HFFc6 (cell line): ENCODE data around the gene RETSAT. TPM values are rescaled to one million over a fixed set of nuclear protein-coding genes. Genes with fewer than 3 reads are reported as not detected.
"Not testable (repeated sequence)": the region's sequence is repeated elsewhere in the genome, so short reads cannot be mapped to it uniquely, and the experiment has no call there.

Experiments used
- DNase-seq: peaks from one replicate; pipeline ENCODE4 v3.0.0-alpha.2; 2018
- H3K27ac Mint-ChIP-seq: 2 replicates; pipeline ENCODE4 v1.8.0; 2020; ENCODE audit warnings: mild to moderate bottlenecking, mixed read lengths
- H3K27me3 Mint-ChIP-seq: 2 replicates; pipeline ENCODE4 v1.8.0; 2021; ENCODE audit warnings: mild to moderate bottlenecking, moderate library complexity, mixed read lengths; ENCODE audit not compliant: insufficient read depth
- H3K36me3 Mint-ChIP-seq: 2 replicates; pipeline ENCODE4 v1.8.0; 2021; ENCODE audit warnings: low read depth, mixed read lengths
- H3K4me1 Mint-ChIP-seq: 2 replicates; pipeline ENCODE4 v1.8.0; 2020; ENCODE audit warnings: low read depth, mixed read lengths
- H3K4me3 Mint-ChIP-seq: 2 replicates; pipeline ENCODE4 v1.8.0; 2020; ENCODE audit warnings: mild to moderate bottlenecking, moderate library complexity, mixed read lengths
- H3K9me3 Mint-ChIP-seq: 2 replicates; pipeline ENCODE4 v1.8.0; 2020; ENCODE audit warnings: mild to moderate bottlenecking, mixed read lengths
- total RNA-seq, 6 experiments: library from RNA; stranded (reverse); fragmentation: NEBNext Ultra II Directional; extraction: Animal tissue kit (Norgen Biotek cat#: 25700); gene quantifications; 2 replicates in 1 of 6; 3 replicates in 5 of 6; pipeline ENCODE4 v1.2.3, GENCODE V29; 2021
- TF ChIP-seq, protein P1 (sequence below): fragments of 200-600 bp; sonication (generic); IDR thresholded peaks from 2 replicates; pipeline ENCODE4 v1.5.0; 2021; ENCODE audit warnings: antibody characterized with exemption, mild to moderate bottlenecking

Gene RETSAT
- total RNA-seq, 6 experiments from 2014 or later, result 36.3 to 50.4 (median 39.0) TPM

DNA sequence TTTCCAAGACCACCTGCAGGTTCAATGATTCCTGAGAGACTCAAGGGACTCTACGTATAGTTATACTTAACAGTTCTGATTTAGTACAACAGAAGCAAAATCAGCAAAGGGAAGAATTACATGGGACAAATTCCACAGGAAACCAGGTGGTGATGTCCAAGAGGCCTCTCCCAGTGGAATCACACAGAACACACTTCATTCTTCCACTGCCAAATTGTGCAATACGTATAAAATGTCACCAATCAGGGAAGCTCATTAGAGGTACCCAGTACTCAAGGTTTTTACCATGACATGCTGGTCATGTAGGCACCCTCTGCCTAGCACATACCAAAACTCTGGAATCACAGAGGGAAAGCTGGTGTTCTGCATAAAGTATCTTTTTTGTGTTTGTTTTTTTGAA, 33.4 kb upstream of the RETSAT start:
- Mint-ChIP-seq H3K4me1 (peaks cover 8% of the 10 kb centered on the region), H3K36me3 (peaks cover 4% of the 10 kb centered on the region), H3K27me3 (no peaks in the 10 kb centered on the region; the same call in 1 of the 2 replicates), H3K9me3 (no peaks in the 10 kb centered on the region), H3K4me3 (no peak overlapping the region), H3K27ac (no peak overlapping the region)
- no peak for DNase-seq
- TF ChIP-seq, protein P1, sequence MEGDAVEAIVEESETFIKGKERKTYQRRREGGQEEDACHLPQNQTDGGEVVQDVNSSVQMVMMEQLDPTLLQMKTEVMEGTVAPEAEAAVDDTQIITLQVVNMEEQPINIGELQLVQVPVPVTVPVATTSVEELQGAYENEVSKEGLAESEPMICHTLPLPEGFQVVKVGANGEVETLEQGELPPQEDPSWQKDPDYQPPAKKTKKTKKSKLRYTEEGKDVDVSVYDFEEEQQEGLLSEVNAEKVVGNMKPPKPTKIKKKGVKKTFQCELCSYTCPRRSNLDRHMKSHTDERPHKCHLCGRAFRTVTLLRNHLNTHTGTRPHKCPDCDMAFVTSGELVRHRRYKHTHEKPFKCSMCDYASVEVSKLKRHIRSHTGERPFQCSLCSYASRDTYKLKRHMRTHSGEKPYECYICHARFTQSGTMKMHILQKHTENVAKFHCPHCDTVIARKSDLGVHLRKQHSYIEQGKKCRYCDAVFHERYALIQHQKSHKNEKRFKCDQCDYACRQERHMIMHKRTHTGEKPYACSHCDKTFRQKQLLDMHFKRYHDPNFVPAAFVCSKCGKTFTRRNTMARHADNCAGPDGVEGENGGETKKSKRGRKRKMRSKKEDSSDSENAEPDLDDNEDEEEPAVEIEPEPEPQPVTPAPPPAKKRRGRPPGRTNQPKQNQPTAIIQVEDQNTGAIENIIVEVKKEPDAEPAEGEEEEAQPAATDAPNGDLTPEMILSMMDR, result no peak

DNA sequence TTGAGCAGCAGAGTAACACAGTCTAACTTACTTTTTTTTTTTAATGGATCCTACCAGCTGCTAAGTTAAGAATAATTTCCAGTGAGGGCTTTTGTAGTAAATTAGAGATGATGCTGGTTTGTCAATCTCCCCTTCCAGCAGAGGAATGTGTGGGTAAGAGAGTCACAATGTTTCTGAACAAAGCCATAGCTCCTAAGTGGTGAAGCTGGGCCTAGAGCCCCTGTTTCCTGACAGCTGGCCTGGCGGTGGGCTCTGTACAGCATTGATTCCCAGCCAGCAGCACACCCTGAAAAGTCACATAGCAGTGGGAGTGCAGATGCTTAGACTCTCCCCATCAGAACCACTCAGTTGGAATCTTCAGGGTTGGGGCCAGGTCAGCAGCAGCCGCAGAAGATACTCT, 31.4 kb upstream of the RETSAT start:
- Mint-ChIP-seq H3K36me3 (peaks cover 5% of the 10 kb centered on the region), H3K27ac (no peak overlapping the region)
- TF ChIP-seq, protein P1, result no peak

DNA sequence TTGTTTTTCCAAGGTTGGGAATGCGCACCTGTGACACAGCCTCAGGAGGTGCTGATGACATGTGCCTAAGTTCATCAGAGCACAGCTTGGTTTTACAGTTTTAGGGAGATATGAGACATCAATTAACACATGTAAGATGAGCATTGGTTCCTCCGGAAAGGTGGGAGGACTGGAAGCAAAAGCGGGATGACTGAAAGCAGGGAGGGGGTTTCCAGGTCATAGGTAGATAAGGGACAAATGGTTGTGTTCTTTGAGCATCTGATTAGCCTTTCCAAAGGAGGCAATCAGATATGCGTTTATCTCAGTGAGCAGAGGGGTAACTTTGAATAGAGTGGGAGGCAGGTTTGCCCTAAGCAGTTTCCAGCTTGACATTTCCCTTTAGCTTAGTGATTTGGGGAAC, 29.5 kb upstream of the RETSAT start:
- Mint-ChIP-seq H3K27ac (no peak overlapping the region), H3K9me3 (no peaks in the 10 kb centered on the region)

More for the DNA sequence above, 31.4 kb upstream of the RETSAT start:
- H3K27me3 Mint-ChIP-seq, result no peaks in the 10 kb centered on the region; the same call in none of the 2 replicates
- no peak for DNase-seq
- H3K4me1 Mint-ChIP-seq, result peaks cover 13% of the 10 kb centered on the region
- H3K4me3 Mint-ChIP-seq, result no peak overlapping the region
- no peaks in the 10 kb centered on the region for H3K9me3 Mint-ChIP-seq

DNA sequence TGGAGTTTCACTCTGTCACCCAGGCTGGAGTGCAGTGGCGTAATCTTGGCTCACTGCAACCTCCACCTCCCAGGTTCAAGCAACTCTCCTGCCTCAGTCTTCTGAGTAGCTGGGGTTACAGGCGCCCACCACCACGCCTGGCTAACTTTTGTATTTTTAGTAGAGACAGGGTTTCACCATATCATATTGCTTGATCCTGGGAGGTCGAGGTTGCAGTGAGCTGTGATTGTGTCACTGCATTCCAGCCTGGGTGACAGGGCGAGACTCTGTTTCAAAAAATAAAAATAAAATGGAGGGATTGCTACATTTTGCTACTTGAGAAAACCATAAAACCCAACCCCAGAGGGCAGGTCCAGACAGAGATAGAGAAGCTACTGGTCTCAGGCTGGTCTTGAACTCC, 28.8 kb upstream of the RETSAT start:
- DNase-seq, result peak; percentile 13
- Mint-ChIP-seq H3K4me1 (peaks cover 13% of the 10 kb centered on the region), H3K27ac (peak overlapping the region; percentile 35; the same call in 1 of the 2 replicates), H3K36me3 (peaks cover 21% of the 10 kb centered on the region)
- H3K4me3 Mint-ChIP-seq, H3K27me3 Mint-ChIP-seq, H3K9me3 Mint-ChIP-seq: not testable (repeated sequence)

More for the DNA sequence above, 29.5 kb upstream of the RETSAT start:
- no peaks in the 10 kb centered on the region; the same call in none of the 2 replicates for H3K27me3 Mint-ChIP-seq
- no peak overlapping the region for H3K4me3 Mint-ChIP-seq
- TF ChIP-seq, protein P1, result no peak
- H3K4me1 Mint-ChIP-seq, result peaks cover 13% of the 10 kb centered on the region
- H3K36me3 Mint-ChIP-seq, result peaks cover 16% of the 10 kb centered on the region
- DNase-seq, result no peak

DNA sequence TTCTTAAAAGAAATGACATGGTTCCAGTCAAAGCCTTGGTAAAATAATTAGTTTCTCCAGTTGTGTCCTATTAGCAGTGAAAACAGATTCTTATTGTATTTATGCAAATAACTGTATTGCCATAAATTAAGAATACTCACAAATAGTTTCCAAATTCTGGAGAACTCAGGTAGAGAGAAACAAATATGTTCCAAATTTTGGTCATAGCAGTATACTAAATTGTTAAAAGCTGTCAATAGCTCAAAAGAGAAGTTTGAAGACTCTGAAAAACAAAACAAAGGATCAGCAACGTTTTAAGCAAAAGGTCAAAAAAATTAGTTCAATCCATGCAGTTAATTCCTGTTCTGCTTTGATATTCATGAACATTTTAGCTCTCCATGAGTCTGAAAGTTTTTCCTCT, 25.7 kb upstream of the RETSAT start:
- DNase-seq, result no peak
- Mint-ChIP-seq H3K36me3 (peaks cover 36% of the 10 kb centered on the region), H3K9me3 (no peaks in the 10 kb centered on the region), H3K27me3 (no peaks in the 10 kb centered on the region; the same call in none of the 2 replicates), H3K4me3 (no peak overlapping the region), H3K4me1 (peaks cover 18% of the 10 kb centered on the region), H3K27ac (no peak overlapping the region)
- TF ChIP-seq, protein P1, result no peak

DNA sequence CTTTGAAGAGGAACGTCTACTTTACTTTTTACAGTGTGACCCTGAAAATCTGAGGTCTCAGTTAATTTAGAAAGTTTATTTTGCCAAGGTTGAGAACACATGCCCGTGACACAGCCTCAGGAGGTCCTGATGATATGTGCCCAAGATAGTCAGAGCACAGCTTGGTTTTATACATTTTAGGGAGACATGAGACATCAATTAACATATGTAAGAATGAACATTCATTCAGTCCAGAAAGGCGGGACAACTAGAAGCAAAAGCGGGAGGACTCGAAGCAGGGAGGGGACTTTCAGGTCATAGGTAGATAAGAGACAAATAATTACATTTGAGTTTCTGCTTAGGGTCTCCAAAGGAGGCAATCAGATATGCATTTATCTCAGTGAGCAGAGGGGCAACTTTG, 23.9 kb upstream of the RETSAT start:
- Mint-ChIP-seq H3K27ac (no peak overlapping the region), H3K9me3 (no peaks in the 10 kb centered on the region), H3K27me3 (no peaks in the 10 kb centered on the region; the same call in none of the 2 replicates), H3K4me1 (peaks cover 18% of the 10 kb centered on the region), H3K36me3 (peaks cover 43% of the 10 kb centered on the region), H3K4me3 (no peak overlapping the region)
- TF ChIP-seq, protein P1, result no peak
- DNase-seq, result no peak
